IPS DF 6.9 (cell line): Measurements from ENCODE around the gene ARVCF.

Source experiments
- DNase-seq: peaks from one replicate; pipeline ENCODE4 v3.0.0-alpha.2; 2013; ENCODE audit warnings: low read depth, low spot score
- H3K27ac ChIP-seq: one replicate; pipeline ENCODE4 v1.5.1; 2013; ENCODE audit warnings: low read length, control low read depth
- H3K27me3 ChIP-seq: 2 replicates; pipeline ENCODE4 v1.6.1; 2013; ENCODE audit warnings: mild to moderate bottlenecking, low read length; ENCODE audit not compliant: control insufficient read depth, insufficient read depth
- H3K36me3 ChIP-seq: 2 replicates; pipeline ENCODE4 v1.6.1; 2013; ENCODE audit warnings: low read length; ENCODE audit not compliant: control insufficient read depth, insufficient read depth
- H3K4me1 ChIP-seq: 2 replicates; pipeline ENCODE4 v1.6.1; 2013; ENCODE audit warnings: low read length; ENCODE audit not compliant: control insufficient read depth, insufficient read depth
- H3K4me3 ChIP-seq: 2 replicates; pipeline ENCODE4 v1.5.1; 2013; ENCODE audit warnings: mild to moderate bottlenecking, low read length
- H3K9me3 ChIP-seq: 2 replicates; pipeline ENCODE4 v1.6.1; 2013; ENCODE audit warnings: low read length, inconsistent platforms; ENCODE audit not compliant: control insufficient read depth, insufficient read depth
- WGBS: extraction: QIAGEN DNeasy Blood & Tissue Kit; methylation state at CpG from one replicate; pipeline ENCODE4 v1.1.7; 2013; ENCODE audit warnings: mixed read lengths, missing lambda C conversion rate; ENCODE audit not compliant: insufficient read length, insufficient coverage; 5-methylcytosine and 5-hydroxymethylcytosine counted together

The ARVCF gene

GRCh38 chr22:20058989-20059770 lies 42.6 kb upstream of the ARVCF start:
- WGBS = no CpG with 5 or more reads among the region's 10 CpGs
- no peaks in the 10 kb centered on the region for H3K4me1 ChIP-seq

GRCh38 chr22:20057596-20058268 lies 41.1 kb upstream of the ARVCF start:
- WGBS = no CpG with 5 or more reads among the region's 13 CpGs
- no peaks in the 10 kb centered on the region for H3K27me3 ChIP-seq
- H3K4me3 ChIP-seq = no peak overlapping the region
- no peak overlapping the region for H3K27ac ChIP-seq
- no peaks in the 10 kb centered on the region for H3K36me3 ChIP-seq
- DNase-seq = no peak
- H3K9me3 ChIP-seq = no peaks in the 10 kb centered on the region
- no peaks in the 10 kb centered on the region for H3K4me1 ChIP-seq

More at GRCh38 chr22:20058989-20059770, 42.6 kb upstream of the ARVCF start:
- Histone ChIP-seq H3K9me3 (no peaks in the 10 kb centered on the region), H3K36me3 (no peaks in the 10 kb centered on the region), H3K27me3 (no peaks in the 10 kb centered on the region), H3K27ac (no peak overlapping the region), H3K4me3 (no peak overlapping the region)
- DNase-seq = no peak

GRCh38 chr22:20056696-20057386 lies 40.2 kb upstream of the ARVCF start:
- Histone ChIP-seq H3K27ac (no peak overlapping the region), H3K36me3 (peaks cover 3% of the 10 kb centered on the region; the same call in 1 of the 2 replicates), H3K27me3 (no peaks in the 10 kb centered on the region), H3K4me1 (no peaks in the 10 kb centered on the region), H3K9me3 (no peaks in the 10 kb centered on the region), H3K4me3 (no peak overlapping the region)
- no peak for DNase-seq
- no CpG with 5 or more reads among the region's 16 CpGs for WGBS

GRCh38 chr22:20056161-20056560 lies 39.5 kb upstream of the ARVCF start:
- no CpG with 5 or more reads among the region's 10 CpGs for WGBS
- Histone ChIP-seq H3K27ac (no peak overlapping the region), H3K4me3 (no peak overlapping the region), H3K9me3 (no peaks in the 10 kb centered on the region), H3K36me3 (peaks cover 3% of the 10 kb centered on the region; the same call in 1 of the 2 replicates), H3K4me1 (no peaks in the 10 kb centered on the region), H3K27me3 (no peaks in the 10 kb centered on the region)
- no peak for DNase-seq

GRCh38 chr22:20055654-20056053 lies 39.0 kb upstream of the ARVCF start:
- WGBS = no CpG with 5 or more reads among the region's 15 CpGs
- Histone ChIP-seq H3K36me3 (peaks cover 3% of the 10 kb centered on the region; the same call in 1 of the 2 replicates), H3K27me3 (no peaks in the 10 kb centered on the region), H3K27ac (no peak overlapping the region), H3K9me3 (no peaks in the 10 kb centered on the region), H3K4me3 (no peak overlapping the region), H3K4me1 (no peaks in the 10 kb centered on the region)
- no peak for DNase-seq

GRCh38 chr22:20055144-20055543 lies 38.5 kb upstream of the ARVCF start:
- no peak overlapping the region for H3K4me3 ChIP-seq
- no peaks in the 10 kb centered on the region for H3K27me3 ChIP-seq
- H3K27ac ChIP-seq = no peak overlapping the region
- H3K36me3 ChIP-seq = peaks cover 3% of the 10 kb centered on the region; the same call in 1 of the 2 replicates
- no peaks in the 10 kb centered on the region for H3K9me3 ChIP-seq
- H3K4me1 ChIP-seq = no peaks in the 10 kb centered on the region
- WGBS = no CpG with 5 or more reads among the region's 2 CpGs
- DNase-seq = no peak

- no peak for DNase-seq
- no peaks in the 10 kb centered on the region for H3K27me3 ChIP-seq
- H3K36me3 ChIP-seq = peaks cover 3% of the 10 kb centered on the region; the same call in 1 of the 2 replicates
- H3K27ac ChIP-seq = no peak overlapping the region
- no peaks in the 10 kb centered on the region for H3K9me3 ChIP-seq
- no peak overlapping the region for H3K4me3 ChIP-seq
- H3K4me1 ChIP-seq = no peaks in the 10 kb centered on the region
- no CpG with 5 or more reads among the region's 6 CpGs for WGBS
Observed at GRCh38 chr22:20054485-20054884, 37.9 kb upstream of the ARVCF start.

GRCh38 chr22:20054034-20054427 lies 37.4 kb upstream of the ARVCF start:
- Histone ChIP-seq H3K4me3 (no peak overlapping the region), H3K9me3 (no peaks in the 10 kb centered on the region), H3K36me3 (peaks cover 3% of the 10 kb centered on the region; the same call in 1 of the 2 replicates), H3K4me1 (no peaks in the 10 kb centered on the region), H3K27me3 (no peaks in the 10 kb centered on the region), H3K27ac (no peak overlapping the region)
- WGBS = no CpG with 5 or more reads among the region's 12 CpGs
- DNase-seq = no peak

- WGBS = no CpG with 5 or more reads among the region's 14 CpGs
- H3K27me3 ChIP-seq = no peaks in the 10 kb centered on the region
- H3K4me1 ChIP-seq = no peaks in the 10 kb centered on the region
- peaks cover 3% of the 10 kb centered on the region; the same call in 1 of the 2 replicates for H3K36me3 ChIP-seq
- no peak overlapping the region for H3K27ac ChIP-seq
- DNase-seq = no peak
- no peaks in the 10 kb centered on the region for H3K9me3 ChIP-seq
- no peak overlapping the region for H3K4me3 ChIP-seq
Observed at GRCh38 chr22:20053407-20054033, 36.9 kb upstream of the ARVCF start.
